Kidney (tissue), 14 donors: ENCODE data around the gene SPACA7. TPM values are rescaled to one million over a fixed set of nuclear protein-coding genes. Genes with fewer than 3 reads are reported as not detected.

Source experiments
- DNase-seq, 5 donors: peaks; one replicate each; pipeline ENCODE4 v3.0.0-alpha.2; 2013 to 2020
- FAIRE-seq: peaks from 2 replicates; lab custom pipeline; 2012; peaks lifted over from hg19 to GRCh38; lab: Jason Lieb, UNC
- H3K27ac ChIP-seq, 2 donors: one replicate each; pipeline ENCODE4 v1.7.0; 2013; ENCODE audit warnings: low read depth in 2 of 2, low read length in 2 of 2, inconsistent platforms in 1 of 2
- H3K27me3 ChIP-seq: one replicate; pipeline ENCODE4 v1.7.1; 2013; ENCODE audit warnings: low read length, inconsistent platforms; ENCODE audit not compliant: control insufficient read depth, insufficient read depth
- H3K36me3 ChIP-seq, 3 donors: one replicate each; pipeline versions ENCODE4 v1.7.0 to v1.7.1; 2013; ENCODE audit warnings: low read length in 3 of 3, control low read depth in 1 of 3, inconsistent platforms in 1 of 3; ENCODE audit not compliant: insufficient read depth in 3 of 3, control insufficient read depth in 2 of 3
- H3K4me1 ChIP-seq, 3 donors: one replicate each; pipeline versions ENCODE4 v1.7.0 to v1.7.1; 2013; ENCODE audit warnings: low read length in 3 of 3, inconsistent platforms in 1 of 3, low read depth in 1 of 3; ENCODE audit not compliant: control insufficient read depth in 2 of 3, insufficient read depth in 2 of 3
- H3K4me3 ChIP-seq, 3 donors: one replicate each; pipeline versions ENCODE4 v1.7.0 to v1.8.1; 2013; ENCODE audit warnings: low read length in 3 of 3, control low read depth in 1 of 3, inconsistent platforms in 1 of 3
- H3K9ac ChIP-seq, 3 donors: one replicate each; pipeline versions ENCODE4 v1.7.0 to v1.7.1; 2013; ENCODE audit warnings: low read length in 3 of 3, control low read depth in 1 of 3, inconsistent platforms in 1 of 3
- H3K9me3 ChIP-seq, 3 donors: one replicate each; pipeline versions ENCODE4 v1.7.0 to v1.7.1; 2013; ENCODE audit warnings: low read length in 3 of 3, control low read depth in 1 of 3, inconsistent platforms in 1 of 3; ENCODE audit not compliant: control insufficient read depth in 2 of 3, insufficient read depth in 1 of 3
- CTCF ChIP-seq: IDR thresholded peaks from 3 replicates; pipeline ENCODE4 v1.5.1; 2012; ENCODE audit warnings: mild to moderate bottlenecking, moderate library complexity, borderline replicate concordance; ENCODE audit not compliant: insufficient read depth; ENCODE audit errors: extremely low read depth
- intact Hi-C: fragments of 100-400 bp; cut with DNase I; formaldehyde crosslinking; loops from one replicate; pipeline ENCODE4 v1.11.1; 2022
- polyA plus RNA-seq: library from polyadenylated mRNA; stranded (reverse); fragments of 350-450 nt; fragmentation: Illumina TruSeq; extraction: RNeasy Lipid Tissue Mini Kit (QIAGEN cat#74804); gene quantifications from one replicate; pipeline ENCODE4 v1.2.3, GENCODE V29; 2014; ENCODE audit warnings: low read depth, low replicate concordance; ENCODE audit not compliant: insufficient read depth
- total RNA-seq: library from RNA; stranded (reverse); fragmentation: NEBNext Ultra II Directional; extraction: Animal tissue kit (Norgen Biotek cat#: 25700); gene quantifications from one replicate; pipeline ENCODE4 v1.2.1, GENCODE V29; 2021
- donor health status: control.
- donor health status: control.
- donor health status: control.
- donor health status: control.
- donor health status: control.
- donor health status: DM: yes; HTN: yes; CAD: no.
- donor health status: Normal renal cell carcinoma (clear cell type).

The SPACA7 gene
- total and polyA plus RNA-seq, 2 donors from 2014 or later, result not detected

- no peak for TF ChIP-seq CTCF
- no peak overlapping the region for H3K27ac ChIP-seq
- no peak overlapping the region for H3K9ac ChIP-seq
- H3K36me3 ChIP-seq, result no peaks in the 10 kb centered on the region
- DNase-seq, result no peak
- H3K4me1 ChIP-seq, result no peaks in the 10 kb centered on the region
- peaks cover 7% of the 10 kb centered on the region for H3K27me3 ChIP-seq
- H3K9me3 ChIP-seq, result peaks cover 0 to 5% (median 2%) of the 10 kb centered on the region in 3 donors
- no peak for FAIRE-seq
- H3K4me3 ChIP-seq, result no peak overlapping the region
- intact Hi-C loops, result no loop called here
Measured at GRCh38 chr13:112438515-112438914, 62.4 kb downstream of the SPACA7 start.

- no peaks in the 10 kb centered on the region for H3K4me1 ChIP-seq
- H3K9me3 ChIP-seq, result peaks cover 0 to 5% (median 2%) of the 10 kb centered on the region in 3 donors
- FAIRE-seq (no peak), DNase-seq (peak in 1 of 5 donors; percentile 35)
- intact Hi-C loops, result loop anchor here (10.0 kb wide), 1 partner anchor 966 kb away; no protein-coding TSS in a partner anchor
- H3K36me3 ChIP-seq, result no peaks in the 10 kb centered on the region
- H3K9ac ChIP-seq, result no peak overlapping the region
- no peak overlapping the region for H3K4me3 ChIP-seq
- H3K27me3 ChIP-seq, result peaks cover 7% of the 10 kb centered on the region
- no peak for TF ChIP-seq CTCF
- no peak overlapping the region for H3K27ac ChIP-seq
Measured at GRCh38 chr13:112441226-112441625, 65.1 kb downstream of the SPACA7 start.

- peak in 1 of 5 donors; percentile 40 for DNase-seq
- Histone ChIP-seq H3K27ac (no peak overlapping the region), H3K36me3 (no peaks in the 10 kb centered on the region), H3K9me3 (peaks cover 0 to 5% (median 2%) of the 10 kb centered on the region in 3 donors), H3K4me1 (no peaks in the 10 kb centered on the region), H3K9ac (no peak overlapping the region), H3K4me3 (no peak overlapping the region), H3K27me3 (peaks cover 7% of the 10 kb centered on the region)
- FAIRE-seq, result no peak
- no peak for TF ChIP-seq CTCF
- intact Hi-C loops, result loop anchor here (10.0 kb wide), 1 partner anchor 967 kb away; no protein-coding TSS in a partner anchor
Measured at GRCh38 chr13:112441779-112442310, 65.7 kb downstream of the SPACA7 start.
